RCC 7860 (cell line): Measurements from ENCODE around the gene EPB41L2.

Experiments
- DNase-seq: peaks from one replicate; pipeline ENCODE4 v3.0.0-alpha.2; 2015; ENCODE audit warnings: low spot score
- FAIRE-seq: peaks from 2 replicates; lab custom pipeline; 2012; peaks lifted over from hg19 to GRCh38; lab: Jason Lieb, UNC

The EPB41L2 gene

DNA sequence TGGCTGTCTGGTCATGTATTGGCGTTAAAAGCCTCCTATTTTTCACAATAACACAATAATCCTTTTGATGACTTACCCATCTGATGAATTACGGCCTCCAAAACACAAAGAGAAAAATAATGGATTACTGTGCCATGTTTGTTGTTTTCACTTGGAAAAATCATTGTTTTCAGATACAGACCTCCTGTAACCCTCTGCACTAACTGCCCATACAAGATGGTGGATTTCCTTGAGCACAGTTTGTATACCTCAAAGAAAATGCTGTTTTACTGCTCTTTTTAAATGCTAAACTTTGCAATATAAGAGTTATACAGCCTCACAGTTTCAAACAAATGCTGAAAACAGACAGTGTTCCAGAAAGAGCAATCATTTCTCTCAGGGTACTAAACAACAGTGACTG, 174.8 kb downstream of the EPB41L2 start:
- no peak for DNase-seq
- FAIRE-seq = no peak

- DNase-seq = no peak
- FAIRE-seq = no peak
Observed at GRCh38 chr6:130886966-130887365, 176.1 kb downstream of the EPB41L2 start.

DNA sequence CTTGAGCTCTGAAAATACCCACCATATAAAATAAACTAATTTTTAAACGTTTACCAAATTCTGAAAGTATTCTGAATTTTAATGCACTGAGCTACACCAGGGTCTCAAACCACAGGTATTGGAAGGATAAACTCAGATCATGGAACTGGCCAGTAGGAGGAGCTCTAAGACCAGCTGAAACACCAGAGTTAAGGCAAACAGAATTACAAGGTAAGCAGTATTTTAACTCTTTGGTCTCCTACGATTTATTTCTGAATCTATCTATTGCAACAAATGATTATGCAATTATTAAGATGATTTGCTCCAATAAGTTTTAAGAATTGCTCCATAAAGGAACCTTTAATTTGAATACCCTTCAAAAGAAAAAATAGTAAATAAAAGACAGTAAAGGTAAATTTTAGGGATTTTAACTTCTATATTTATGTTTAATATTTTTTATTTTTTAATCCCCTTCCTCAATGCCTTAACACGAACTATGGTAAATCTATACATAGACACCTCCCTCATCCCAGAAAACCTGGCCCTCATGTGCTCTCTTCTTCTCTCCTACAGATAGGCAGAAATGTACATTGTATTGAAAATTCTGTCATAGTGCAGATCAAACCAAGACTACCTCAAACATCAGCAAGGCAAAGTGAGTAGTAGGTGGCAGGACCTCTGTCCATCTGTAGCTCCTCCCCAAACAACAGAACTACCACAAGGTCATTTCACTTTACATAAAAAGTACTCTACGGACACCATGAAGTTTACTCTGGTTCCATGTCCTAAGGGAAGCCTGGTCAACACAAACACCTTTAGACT, 177.5 kb downstream of the EPB41L2 start:
- DNase-seq (peak; percentile 55), FAIRE-seq (peak; percentile 79)

DNA sequence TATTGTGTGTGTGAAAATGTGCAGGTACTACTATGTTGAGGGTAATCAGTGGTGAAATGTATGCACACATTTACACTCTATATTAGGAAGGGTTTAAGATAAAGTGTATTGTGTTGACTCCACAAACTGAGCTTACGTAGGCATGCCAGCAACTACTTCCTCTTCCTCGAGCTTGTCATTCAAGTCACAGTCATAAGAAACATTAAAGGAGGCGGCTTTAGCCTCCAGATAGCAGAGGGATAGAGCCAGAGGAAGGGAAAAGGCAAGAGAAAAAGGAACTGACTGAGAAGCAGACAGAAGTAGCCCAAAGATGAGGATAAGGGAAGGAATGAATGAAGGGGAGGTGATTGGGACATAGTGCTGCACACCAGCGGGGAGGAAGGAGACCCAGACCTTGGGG, 180.7 kb downstream of the EPB41L2 start:
- no peak for FAIRE-seq
- DNase-seq = no peak

GRCh38 chr6:130879826-130880225, 183.2 kb downstream of the EPB41L2 start:
- DNase-seq (no peak), FAIRE-seq (no peak)

DNA sequence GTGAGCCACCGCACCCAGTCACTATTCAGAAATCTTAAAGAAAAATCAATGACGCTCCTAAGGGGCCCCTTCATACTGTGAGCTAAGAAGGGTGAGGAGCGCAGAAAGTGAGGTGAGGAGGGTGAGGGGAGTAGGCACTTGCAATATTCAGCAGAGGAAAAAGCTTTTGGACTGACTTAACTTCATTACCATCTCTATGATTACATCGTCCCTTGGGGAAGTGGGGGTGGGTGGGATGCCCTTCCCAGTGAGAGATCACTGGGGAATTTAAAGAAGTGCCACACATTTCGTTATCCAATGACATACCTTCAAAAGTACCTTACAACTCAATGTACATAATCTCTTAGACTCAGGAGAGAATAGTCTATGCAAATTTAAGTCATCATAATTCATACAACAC, 189.3 kb downstream of the EPB41L2 start:
- FAIRE-seq = no peak
- DNase-seq = no peak

DNA sequence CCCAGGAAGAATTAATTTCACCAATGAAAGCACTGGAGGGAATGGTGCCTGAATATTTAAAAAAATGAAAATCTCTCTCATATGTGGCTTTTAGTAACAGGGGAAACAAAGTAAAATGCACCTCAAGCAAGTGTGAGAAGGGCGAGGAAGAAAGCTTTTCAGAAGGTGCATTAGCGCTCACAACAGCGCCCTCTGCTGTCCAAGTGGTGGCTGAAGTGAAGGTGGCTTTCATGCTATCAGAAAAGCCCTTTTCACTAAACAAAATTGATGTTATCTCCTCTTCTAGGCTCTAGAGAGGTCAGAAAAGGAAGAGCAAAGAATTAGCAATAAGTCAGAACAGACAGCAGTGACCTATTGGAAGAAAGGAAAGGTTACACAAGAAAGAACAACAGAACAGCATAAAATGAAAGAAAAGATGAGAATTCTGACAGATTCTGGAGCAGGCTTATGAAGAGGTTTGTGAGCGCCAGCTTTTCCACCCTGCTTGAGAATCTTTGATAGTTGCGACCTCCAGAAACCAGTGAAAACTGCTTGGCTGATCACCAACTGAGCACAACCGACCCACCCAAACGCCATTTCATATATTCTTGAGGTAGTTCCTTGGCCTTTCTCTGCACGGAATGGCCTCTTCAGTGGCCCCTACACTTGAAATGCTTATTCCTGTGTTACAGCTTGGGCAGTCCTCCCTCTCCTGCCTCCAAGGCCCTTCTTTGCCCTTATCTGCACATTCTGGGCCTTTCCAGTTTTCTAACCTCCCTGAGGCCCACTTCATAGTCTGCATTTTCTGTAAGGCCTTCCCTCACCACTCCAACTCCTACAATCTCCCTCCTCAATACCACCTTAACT, 190.6 kb downstream of the EPB41L2 start:
- no peak for FAIRE-seq
- peak; percentile 11 for DNase-seq

DNA sequence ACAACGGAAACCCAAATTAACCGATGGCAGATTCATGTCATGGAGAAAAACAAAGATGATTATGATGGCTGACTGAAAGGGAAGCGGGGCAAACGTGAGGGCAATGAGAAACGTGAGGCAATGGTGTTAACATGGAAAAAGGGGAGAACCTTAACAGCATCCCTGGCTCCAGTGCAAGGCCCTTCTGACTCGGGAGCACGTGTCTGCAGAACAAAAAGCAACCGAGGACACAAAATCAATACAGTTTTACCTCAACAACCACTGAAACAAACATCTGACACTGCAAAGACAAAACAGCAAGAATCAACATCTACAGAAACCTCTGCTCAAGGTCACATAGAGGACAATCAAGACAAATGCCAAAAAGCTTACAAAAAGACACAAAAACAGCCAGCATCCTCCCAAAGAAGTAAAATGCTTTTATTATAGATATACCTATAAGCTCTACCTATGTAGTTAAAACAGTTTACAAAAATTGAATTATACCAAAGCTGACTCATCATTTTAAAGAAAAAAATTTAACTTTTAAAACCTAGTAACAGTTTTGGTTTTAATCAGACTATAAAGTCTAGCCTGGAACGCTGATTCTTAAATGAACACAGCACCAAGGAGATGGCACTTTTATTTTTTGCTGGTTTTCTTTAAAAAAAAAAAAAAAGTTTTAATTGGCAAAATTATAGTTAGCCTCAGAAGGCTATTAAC, 192.7 kb downstream of the EPB41L2 start:
- DNase-seq (no peak), FAIRE-seq (no peak)

DNA sequence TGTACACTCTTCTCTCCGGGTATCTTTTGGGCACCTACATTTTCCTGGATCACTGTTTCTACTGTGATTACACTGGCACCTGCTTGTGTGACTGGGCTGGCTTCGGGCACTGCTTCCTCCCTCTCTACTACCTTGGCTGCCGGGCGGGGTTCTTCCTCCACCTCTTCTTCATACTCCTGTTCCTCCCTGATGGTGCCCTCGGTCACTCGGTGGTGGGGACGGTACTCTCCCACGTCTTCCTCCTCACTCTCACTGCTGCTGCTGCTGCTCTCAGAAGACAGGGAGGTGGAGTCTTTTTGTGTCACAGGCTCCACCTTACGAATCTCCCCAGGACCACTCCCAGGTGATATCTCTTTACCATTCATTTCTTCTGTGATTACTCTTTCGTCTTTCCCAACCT, 193.4 kb downstream of the EPB41L2 start:
- FAIRE-seq (no peak), DNase-seq (no peak)

- DNase-seq (no peak), FAIRE-seq (no peak)
Observed at GRCh38 chr6:130865793-130866192, 197.3 kb downstream of the EPB41L2 start.

- FAIRE-seq (no peak), DNase-seq (no peak)
Observed at GRCh38 chr6:130864344-130864743, 198.7 kb downstream of the EPB41L2 start.

- FAIRE-seq = no peak
Observed at GRCh38 chr6:130863415-130864230, 199.4 kb downstream of the EPB41L2 start.

DNA sequence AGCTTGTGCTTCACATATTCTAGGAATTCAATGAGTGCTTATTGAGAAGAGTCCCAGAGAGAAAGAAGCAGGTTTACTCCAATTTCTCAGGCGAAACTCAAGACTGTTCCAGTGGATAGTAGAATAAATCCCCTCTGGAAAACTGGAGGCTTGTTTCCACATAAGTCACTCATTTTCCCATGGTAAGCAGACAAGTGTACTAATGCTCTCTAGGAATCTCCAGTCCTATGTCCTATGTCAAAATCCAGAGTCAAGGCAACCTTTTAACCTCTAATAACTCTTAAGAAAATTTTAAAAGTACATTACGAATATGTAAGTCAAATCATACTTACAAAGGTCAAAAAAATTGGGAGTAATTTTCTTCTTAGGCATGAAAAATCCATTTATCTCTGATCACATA, 200.7 kb downstream of the EPB41L2 start:
- FAIRE-seq (no peak), DNase-seq (no peak)

More at GRCh38 chr6:130863415-130864230, 199.4 kb downstream of the EPB41L2 start:
- no peak for DNase-seq

DNA sequence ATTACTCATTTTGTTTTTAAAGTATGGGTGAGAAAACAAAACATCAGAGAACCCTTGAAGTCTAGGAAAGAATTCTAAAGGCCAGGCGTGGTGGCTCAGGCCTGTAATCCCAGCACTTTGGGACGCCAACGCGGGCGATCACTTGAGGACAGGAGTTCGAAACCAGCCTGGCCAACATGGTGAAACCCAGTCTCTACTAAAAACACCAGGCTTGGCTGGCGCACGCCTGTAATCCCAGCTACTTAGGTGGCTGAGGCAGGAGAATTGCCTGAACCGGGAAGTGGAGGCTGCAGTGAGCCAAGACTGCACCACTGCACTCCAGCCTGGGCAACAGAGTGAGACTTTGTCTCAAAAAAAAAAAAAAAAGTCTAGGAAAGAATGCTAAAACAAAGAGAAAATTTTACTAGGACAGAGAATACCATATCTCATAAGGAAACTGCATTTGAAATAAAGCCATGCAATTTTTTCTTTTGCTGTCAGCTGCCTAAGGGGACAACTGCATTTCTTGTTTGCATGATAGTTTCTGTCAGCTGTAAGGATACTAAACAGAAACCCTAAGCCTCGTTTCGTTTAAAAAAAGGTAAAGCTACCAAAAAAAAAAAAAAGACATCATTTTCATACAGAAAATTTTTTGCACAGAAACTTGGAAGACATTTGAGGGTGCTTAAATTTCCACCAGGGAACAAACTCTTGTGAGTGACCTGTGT, 203.7 kb downstream of the EPB41L2 start:
- FAIRE-seq = no peak
- no peak for DNase-seq

DNA sequence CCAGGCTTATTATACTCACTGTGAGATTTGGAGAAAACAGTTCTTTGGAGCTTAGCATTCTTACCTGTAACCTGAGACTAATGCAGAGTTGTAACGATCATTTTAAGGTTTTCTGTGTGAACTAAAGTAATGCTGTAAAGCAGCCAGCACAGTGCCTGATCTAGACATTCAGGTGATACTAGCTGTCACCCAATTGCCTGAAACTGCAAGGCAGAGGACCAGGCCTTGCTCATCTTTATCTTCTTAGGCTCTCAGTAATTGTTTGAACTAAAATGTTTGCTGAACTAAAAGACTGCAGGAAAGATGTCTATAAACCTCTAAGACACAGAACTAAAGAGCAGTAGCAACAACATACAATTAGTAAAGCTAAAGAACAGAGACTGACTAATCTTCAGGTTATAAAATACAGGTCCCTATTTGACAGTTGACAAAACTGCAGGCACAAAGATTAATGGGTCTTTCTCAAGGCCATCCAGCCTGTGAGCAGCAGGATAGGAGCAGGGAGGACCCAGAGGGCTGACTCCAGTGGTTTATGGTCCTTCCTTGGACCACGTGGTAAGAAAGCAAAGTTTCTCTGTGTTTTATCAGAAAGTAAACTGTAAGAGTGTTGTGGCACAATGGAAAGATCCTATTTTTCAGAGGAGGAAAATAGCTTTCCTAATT, 204.4 kb downstream of the EPB41L2 start:
- FAIRE-seq (no peak), DNase-seq (no peak)

DNA sequence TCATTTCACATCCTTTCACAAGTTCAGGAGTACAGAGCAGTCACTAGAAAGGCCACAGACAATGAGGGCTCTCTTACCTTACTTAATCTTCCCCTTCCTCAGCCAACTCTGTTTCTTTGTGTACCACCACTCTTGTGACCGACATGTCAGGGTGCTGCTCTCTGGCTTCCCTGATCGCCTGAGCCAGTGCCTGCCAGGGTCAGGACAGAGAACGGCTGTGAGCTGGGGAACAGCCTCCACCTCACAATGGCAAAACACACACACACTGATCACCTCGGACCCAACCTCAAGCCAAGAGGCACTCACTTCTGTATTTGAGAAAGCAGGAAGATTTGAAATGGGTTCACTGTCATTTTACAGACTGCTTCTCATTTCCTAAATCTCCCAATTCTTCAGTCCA, 205.0 kb downstream of the EPB41L2 start:
- FAIRE-seq = no peak

GRCh38 chr6:130853555-130854183, 209.4 kb downstream of the EPB41L2 start:
- FAIRE-seq (no peak), DNase-seq (no peak)

More for the DNA sequence above, 205.0 kb downstream of the EPB41L2 start:
- no peak for DNase-seq

GRCh38 chr6:130852844-130853554, 210.0 kb downstream of the EPB41L2 start:
- FAIRE-seq (no peak), DNase-seq (no peak)
